ENCODE results near the gene SSBP4. TPM values are rescaled to one million over a fixed set of nuclear protein-coding genes. Genes with fewer than 3 reads are reported as not detected.

The SSBP4 gene
- total RNA-seq, 2 donors from 2014 or later: 71.5 to 120 TPM

DNA sequence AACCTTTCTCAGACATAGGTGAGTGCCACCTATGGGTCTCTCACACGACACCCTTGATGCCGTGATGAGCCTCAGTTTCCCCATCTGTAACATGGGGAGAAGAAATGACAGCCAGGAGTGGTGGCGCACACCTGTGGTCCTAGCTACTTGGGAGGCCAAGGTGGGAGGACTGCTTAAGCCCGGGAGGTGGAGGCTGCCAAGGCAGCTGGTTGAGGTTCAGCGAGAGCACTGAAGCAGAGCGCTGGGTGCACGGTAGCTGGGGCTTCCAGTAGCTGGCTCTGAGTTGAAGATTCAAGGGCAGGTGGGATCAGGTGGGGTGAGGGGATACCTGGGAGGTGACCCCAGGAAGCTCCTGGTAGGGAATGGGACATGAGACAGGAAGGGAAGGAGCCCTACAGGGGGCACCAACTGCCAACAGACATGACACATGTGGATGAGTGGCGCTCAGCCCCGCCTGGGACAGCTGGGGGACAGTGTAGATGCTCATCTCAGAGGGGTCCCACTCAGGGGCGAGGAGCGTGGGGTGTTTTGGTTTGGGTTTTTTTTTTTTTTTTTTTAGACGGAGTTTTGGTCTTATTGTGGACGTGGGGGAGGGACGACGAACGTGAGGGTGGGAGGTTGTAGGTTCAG, 6.5 kb upstream of the SSBP4 start:
- Histone ChIP-seq H3K9me3 (no peaks in the 10 kb centered on the region), H3K4me1 (replicated peaks) (peaks cover 7% of the 10 kb centered on the region), H3K27me3 (replicated peaks; ENCODE audit: insufficient read depth) (no peaks in the 10 kb centered on the region), H3K36me3 (no peaks in the 10 kb centered on the region), H3K27ac (no peak overlapping the region), H3K4me3 (no peak overlapping the region)
- no peak for DNase-seq (ENCODE audit: low spot score)
- WGBS: 80% methylated on average over 16 of the region's 16 CpGs
- TF ChIP-seq, protein P1, sequence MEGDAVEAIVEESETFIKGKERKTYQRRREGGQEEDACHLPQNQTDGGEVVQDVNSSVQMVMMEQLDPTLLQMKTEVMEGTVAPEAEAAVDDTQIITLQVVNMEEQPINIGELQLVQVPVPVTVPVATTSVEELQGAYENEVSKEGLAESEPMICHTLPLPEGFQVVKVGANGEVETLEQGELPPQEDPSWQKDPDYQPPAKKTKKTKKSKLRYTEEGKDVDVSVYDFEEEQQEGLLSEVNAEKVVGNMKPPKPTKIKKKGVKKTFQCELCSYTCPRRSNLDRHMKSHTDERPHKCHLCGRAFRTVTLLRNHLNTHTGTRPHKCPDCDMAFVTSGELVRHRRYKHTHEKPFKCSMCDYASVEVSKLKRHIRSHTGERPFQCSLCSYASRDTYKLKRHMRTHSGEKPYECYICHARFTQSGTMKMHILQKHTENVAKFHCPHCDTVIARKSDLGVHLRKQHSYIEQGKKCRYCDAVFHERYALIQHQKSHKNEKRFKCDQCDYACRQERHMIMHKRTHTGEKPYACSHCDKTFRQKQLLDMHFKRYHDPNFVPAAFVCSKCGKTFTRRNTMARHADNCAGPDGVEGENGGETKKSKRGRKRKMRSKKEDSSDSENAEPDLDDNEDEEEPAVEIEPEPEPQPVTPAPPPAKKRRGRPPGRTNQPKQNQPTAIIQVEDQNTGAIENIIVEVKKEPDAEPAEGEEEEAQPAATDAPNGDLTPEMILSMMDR (IDR thresholded peaks at IDR 0.05): no peak
- no peak for TF ChIP-seq POLR2A (IDR thresholded peaks at IDR 0.05)
- TF ChIP-seq POLR2AphosphoS5 (IDR thresholded peaks at IDR 0.05): no peak
- intact Hi-C loops (cut with DNase I): loop anchor here (10.0 kb wide), 1 partner anchor 208 kb away; the partner anchor contains the start of gene RAB3A

DNA sequence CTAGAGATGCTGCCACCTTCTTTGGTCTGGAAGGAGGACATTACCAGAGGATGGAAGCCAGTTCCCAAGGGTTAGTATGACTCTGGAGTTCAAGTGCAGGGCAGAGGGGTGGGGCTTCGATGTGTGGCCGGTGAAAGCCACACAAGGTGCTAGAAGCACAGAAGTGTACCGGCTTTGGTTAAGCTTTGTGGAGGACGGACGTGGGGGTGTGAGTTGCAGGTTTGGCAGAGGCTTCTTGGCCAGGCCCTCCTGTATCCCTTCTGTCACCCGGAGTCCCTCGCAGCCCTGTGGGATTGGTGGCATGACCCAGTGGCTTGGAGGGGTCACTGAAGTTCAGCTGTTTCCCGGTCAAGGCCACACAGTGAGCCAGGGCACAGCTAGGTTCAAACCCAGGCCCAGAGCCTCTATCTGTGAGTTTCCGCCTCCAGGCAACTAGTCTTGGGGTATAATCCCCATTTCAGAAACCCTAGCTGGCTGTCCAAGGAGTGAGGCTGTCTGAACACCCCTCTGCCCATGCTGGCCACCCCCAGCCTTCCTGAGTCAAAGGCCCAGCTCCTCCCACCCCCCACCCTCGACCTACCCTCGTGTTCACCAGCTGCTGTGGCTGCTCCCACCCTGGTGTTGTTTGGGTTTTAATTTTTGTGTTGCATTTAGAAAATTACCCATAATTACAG, 4.6 kb upstream of the SSBP4 start:
- TF ChIP-seq, protein P1 (IDR thresholded peaks at IDR 0.05): no peak
- TF ChIP-seq POLR2A (IDR thresholded peaks at IDR 0.05) (no peak), POLR2AphosphoS5 (IDR thresholded peaks at IDR 0.05) (no peak)
- intact Hi-C loops (cut with DNase I): loop anchor here (5.0 to 10.0 kb wide), 2 partner anchors 137 to 210 kb away; partner anchors contain the start of gene RAB3A
- Histone ChIP-seq H3K4me3 (no peak overlapping the region), H3K36me3 (no peaks in the 10 kb centered on the region), H3K4me1 (replicated peaks) (peaks cover 14% of the 10 kb centered on the region), H3K27ac (peak overlapping the region; percentile 77 to 82), H3K27me3 (replicated peaks; ENCODE audit: insufficient read depth) (no peaks in the 10 kb centered on the region), H3K9me3 (no peaks in the 10 kb centered on the region)
- no peak for DNase-seq (ENCODE audit: low spot score)
- WGBS: 21% methylated on average over 11 of the region's 11 CpGs

DNA sequence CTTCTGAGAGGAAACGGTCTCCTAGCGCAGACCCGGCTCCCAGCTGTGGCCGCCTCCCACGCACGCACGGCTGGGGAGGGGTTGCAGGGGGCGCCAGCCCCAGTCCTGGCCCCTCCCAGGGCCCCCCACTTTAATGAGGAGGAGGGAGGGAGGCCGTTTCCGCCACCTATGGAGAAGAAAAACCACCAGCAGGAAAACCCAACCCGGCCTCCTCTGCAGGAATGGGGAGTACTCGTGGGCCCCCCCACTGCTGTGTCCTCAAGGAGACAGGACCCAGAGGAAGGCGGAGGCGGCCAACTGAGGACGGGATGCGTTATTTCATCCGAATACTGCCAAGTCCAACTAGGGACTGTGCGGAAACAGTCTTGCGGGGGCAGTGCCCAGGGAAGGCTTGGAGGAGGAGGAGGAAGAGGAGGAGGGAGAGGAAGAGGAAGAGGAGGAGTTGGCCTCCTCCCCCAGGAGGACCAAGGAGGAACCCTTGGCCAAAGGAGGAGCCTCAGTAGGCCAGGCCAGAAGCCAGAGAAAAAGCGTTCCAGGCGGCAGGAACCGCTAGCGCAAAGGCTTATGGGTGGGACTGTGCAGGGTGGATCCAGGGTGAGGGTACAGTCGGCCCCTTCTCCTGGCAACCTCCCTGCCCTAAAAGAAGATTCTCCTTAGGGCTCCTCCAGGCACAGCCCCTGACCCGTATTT, 3.9 kb upstream of the SSBP4 start:
- peak overlapping the region; percentile 77 to 82 for H3K27ac ChIP-seq
- no peak for DNase-seq (ENCODE audit: low spot score)
- no peaks in the 10 kb centered on the region for H3K9me3 ChIP-seq
- TF ChIP-seq POLR2AphosphoS5 (IDR thresholded peaks at IDR 0.05) (peak; percentile 66), POLR2A (IDR thresholded peaks at IDR 0.05) (peak; percentile 24)
- TF ChIP-seq, protein P1 (IDR thresholded peaks at IDR 0.05): no peak
- intact Hi-C loops (cut with DNase I): loop anchor here (5.0 to 10.0 kb wide), 2 partner anchors 138 to 211 kb away; partner anchors contain the start of gene RAB3A
- peak overlapping the region in 1 of 2 donors; percentile 13 for H3K4me3 ChIP-seq
- no peaks in the 10 kb centered on the region for H3K36me3 ChIP-seq
- H3K27me3 ChIP-seq (replicated peaks; ENCODE audit: insufficient read depth): no peaks in the 10 kb centered on the region
- H3K4me1 ChIP-seq (replicated peaks): peaks cover 14% of the 10 kb centered on the region
- WGBS: 33% methylated on average over 25 of the region's 25 CpGs

DNA sequence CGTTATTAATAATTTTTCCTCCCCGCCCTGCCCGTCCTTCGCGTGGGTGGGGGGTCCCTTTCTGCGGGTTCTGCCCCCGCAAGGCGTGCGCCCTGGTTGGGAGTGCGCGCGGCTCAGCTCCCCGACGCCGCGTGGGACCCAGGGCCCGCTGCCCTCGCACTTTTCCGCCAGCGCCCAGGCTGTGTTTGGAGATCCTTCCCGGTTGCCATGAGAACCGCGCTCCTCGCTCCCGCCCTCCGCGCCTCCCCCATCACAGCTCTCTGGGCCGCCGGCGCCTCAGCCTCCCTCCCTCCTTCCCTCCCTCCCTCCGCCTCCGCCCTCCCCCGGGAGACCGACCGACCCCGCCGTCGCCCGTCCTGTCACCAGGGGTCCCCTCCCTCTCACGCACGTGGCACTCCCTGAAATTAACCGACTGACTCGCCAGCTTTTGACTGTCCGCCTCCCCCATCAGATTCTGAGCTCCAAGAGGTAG, 2.4 kb upstream of the SSBP4 start:
- TF ChIP-seq, protein P1 (IDR thresholded peaks at IDR 0.05): no peak
- TF ChIP-seq POLR2A (IDR thresholded peaks at IDR 0.05): no peak
- no peak for TF ChIP-seq POLR2AphosphoS5 (IDR thresholded peaks at IDR 0.05)
- Histone ChIP-seq H3K27me3 (replicated peaks; ENCODE audit: insufficient read depth) (no peaks in the 10 kb centered on the region), H3K4me1 (replicated peaks) (peaks cover 14% of the 10 kb centered on the region), H3K4me3 (peak overlapping the region; percentile 26 to 28), H3K27ac (peak overlapping the region; percentile 77 to 82), H3K9me3 (no peaks in the 10 kb centered on the region), H3K36me3 (no peaks in the 10 kb centered on the region)
- intact Hi-C loops (cut with DNase I): loop anchor here (5.0 to 10.0 kb wide), 2 partner anchors 140 to 212 kb away; partner anchors contain the start of gene RAB3A
- peak; percentile 53 for DNase-seq (ENCODE audit: low spot score)
- WGBS: 1% methylated on average over 44 of the region's 44 CpGs
